IMR-90 (cell line): ENCODE data around the gene TIFAB. TPM values are rescaled to one million over a fixed set of nuclear protein-coding genes. Genes with fewer than 3 reads are reported as not detected.

Experiments used
- ATAC-seq: fragments of 200-7000 bp; cut with Tn5 transposase; 2 replicates; pipeline ENCODE4 v1.9.1; 2020; ENCODE audit warnings: low read depth, mild to moderate bottlenecking, moderate library complexity
- BruUV-seq: library from RNA; stranded (reverse); fragments of 400-500 nt; replicated peaks from 2 replicates; lab custom pipeline; 2021; lab: Mats Ljungman, UMichigan
- CTCF ChIA-PET: fragments of 300-600 bp; formaldehyde crosslinking; extraction: SDS; loops from one replicate; lab custom pipeline; 2021; ENCODE audit warnings: antibody characterized with exemption; lab: Yijun Ruan, JAX
- POLR2A ChIA-PET: fragments of 300-600 bp; sonication (Branson Sonifier 250); formaldehyde crosslinking; loops from one replicate; lab custom pipeline; 2022; ENCODE audit warnings: antibody characterized with exemption; ENCODE audit not compliant: unreplicated experiment; lab: Charles Lee
- DNase-seq: peaks from one replicate; pipeline ENCODE4 v3.0.0; 2013
- H2AFZ ChIP-seq: replicated peaks from 2 replicates; pipeline ENCODE3; 2013; ENCODE audit warnings: low read length, mild to moderate bottlenecking; ENCODE audit not compliant: poor library complexity
- H2AK5ac ChIP-seq: 2 replicates; pipeline ENCODE4 v1.6.1; 2013; ENCODE audit warnings: low read depth, low read length, inconsistent platforms
- H2AK9ac ChIP-seq: replicated peaks from 2 replicates; pipeline ENCODE3; 2013; ENCODE audit warnings: mild to moderate bottlenecking, low read depth, low read length, moderate library complexity; ENCODE audit not compliant: poor library complexity
- H2BK120ac ChIP-seq: 2 replicates; pipeline ENCODE4 v1.6.1; 2013; ENCODE audit warnings: low read depth, low read length, inconsistent platforms
- H2BK15ac ChIP-seq: 3 replicates; pipeline ENCODE4 v1.6.1; 2013; ENCODE audit warnings: low read depth, low read length, inconsistent platforms
- H2BK20ac ChIP-seq: 2 replicates; pipeline ENCODE4 v1.6.1; 2013; ENCODE audit warnings: low read depth, mild to moderate bottlenecking, inconsistent platforms, low read length, moderate library complexity
- H2BK5ac ChIP-seq: 2 replicates; pipeline ENCODE4 v1.6.1; 2013; ENCODE audit warnings: mild to moderate bottlenecking, low read depth, low read length, inconsistent platforms; ENCODE audit not compliant: poor library complexity, severe bottlenecking
- H3K14ac ChIP-seq: replicated peaks from 2 replicates; pipeline ENCODE4 v1.6.1; 2013; ENCODE audit warnings: low read depth, low read length, inconsistent platforms
- H3K18ac ChIP-seq: 2 replicates; pipeline ENCODE4 v1.6.1; 2013; ENCODE audit warnings: low read depth, low read length, control low read depth
- H3K23ac ChIP-seq: 2 replicates; pipeline ENCODE4 v1.6.1; 2013; ENCODE audit warnings: low read depth, low read length, inconsistent platforms
- H3K27ac ChIP-seq: 2 replicates; pipeline ENCODE4 v1.5.1; 2013; ENCODE audit warnings: mild to moderate bottlenecking, control low read depth, low read length; ENCODE audit not compliant: insufficient read depth
- H3K27me3 ChIP-seq: 2 replicates; pipeline ENCODE4 v1.6.1; 2013; ENCODE audit warnings: low read length; ENCODE audit not compliant: control insufficient read depth, insufficient read depth
- H3K36me3 ChIP-seq: 2 replicates; pipeline ENCODE4 v1.6.1; 2013; ENCODE audit warnings: low read length, mixed read lengths; ENCODE audit not compliant: control insufficient read depth, insufficient read depth
- H3K4ac ChIP-seq: 2 replicates; pipeline ENCODE4 v1.6.1; 2013; ENCODE audit warnings: low read depth, low read length, inconsistent platforms
- H3K4me1 ChIP-seq: 2 replicates; pipeline ENCODE4 v1.6.1; 2013; ENCODE audit warnings: low read length, mixed read lengths; ENCODE audit not compliant: control insufficient read depth, insufficient read depth
- H3K4me2 ChIP-seq: 2 replicates; pipeline ENCODE4 v1.6.1; 2013; ENCODE audit warnings: low read depth, mild to moderate bottlenecking, control low read depth, low read length, moderate library complexity
- H3K4me3 ChIP-seq: 2 replicates; pipeline ENCODE4 v1.5.1; 2013; ENCODE audit warnings: low read depth, mild to moderate bottlenecking, control low read depth, low read length, moderate library complexity; ENCODE audit not compliant: insufficient read depth
- H3K56ac ChIP-seq: 2 replicates; pipeline ENCODE4 v1.6.1; 2013; ENCODE audit warnings: low read length, inconsistent platforms; ENCODE audit not compliant: insufficient read depth; ENCODE audit errors: extremely low read depth
- H3K79me1 ChIP-seq, 2 experiments: 2 replicates each; pipeline ENCODE4 v1.6.1; 2013; ENCODE audit warnings: low read length in 2 of 2, inconsistent platforms in 1 of 2, low read depth in 1 of 2
- H3K9ac ChIP-seq: 2 replicates; pipeline ENCODE4 v1.6.1; 2013; ENCODE audit warnings: low read depth, low read length, control low read depth
- H3K9me1 ChIP-seq: 2 replicates; pipeline ENCODE4 v1.6.1; 2013; ENCODE audit warnings: low read length, inconsistent platforms; ENCODE audit not compliant: insufficient read depth
- H3K9me3 ChIP-seq: 2 replicates; pipeline ENCODE4 v1.6.1; 2013; ENCODE audit warnings: low read length; ENCODE audit not compliant: control insufficient read depth, insufficient read depth
- H4K20me1 ChIP-seq: 2 replicates; pipeline ENCODE4 v1.6.1; 2013; ENCODE audit warnings: low read length, inconsistent platforms; ENCODE audit not compliant: insufficient read depth
- H4K5ac ChIP-seq: 2 replicates; pipeline ENCODE4 v1.6.1; 2013; ENCODE audit warnings: mild to moderate bottlenecking, low read depth, low read length, control low read depth
- H4K8ac ChIP-seq, 2 experiments: 2 replicates each; pipeline ENCODE4 v1.6.1; 2013; ENCODE audit warnings: low read depth in 2 of 2, low read length in 2 of 2, control low read depth in 1 of 2, inconsistent platforms in 1 of 2
- H4K91ac ChIP-seq: 2 replicates; pipeline ENCODE4 v1.6.1; 2013; ENCODE audit warnings: low read depth, low read length, inconsistent platforms; ENCODE audit not compliant: insufficient read depth
- BHLHE40 ChIP-seq: fragments of 150-350 bp; IDR thresholded peaks from 2 replicates; pipeline ENCODE4 v1.6.1; 2016; ENCODE audit warnings: mild to moderate bottlenecking, low read depth, low read length
- CEBPB ChIP-seq: IDR thresholded peaks from 2 replicates; pipeline ENCODE4 v1.6.1; 2012; ENCODE audit warnings: low read depth, low read length, improper control_type of control experiment
- CHD1 ChIP-seq: IDR thresholded peaks from 2 replicates; pipeline ENCODE4 v1.6.1; 2012; ENCODE audit warnings: low read depth, low read length, improper control_type of control experiment
- MAFK ChIP-seq: IDR thresholded peaks from 2 replicates; pipeline ENCODE4 v1.6.1; 2012; ENCODE audit warnings: low read depth, low read length, improper control_type of control experiment
- MAZ ChIP-seq: IDR thresholded peaks from 2 replicates; pipeline ENCODE4 v1.6.1; 2012; ENCODE audit warnings: low read depth, mild to moderate bottlenecking, low read length, improper control_type of control experiment, moderate library complexity, borderline replicate concordance
- NFE2L2 ChIP-seq: fragments of 150-350 bp; IDR thresholded peaks from 2 replicates; pipeline ENCODE4 v1.6.1; 2016; ENCODE audit warnings: low read depth, mild to moderate bottlenecking, low read length
- POLR2A ChIP-seq: IDR thresholded peaks from 2 replicates; pipeline ENCODE4 v1.6.1; 2012; ENCODE audit warnings: mild to moderate bottlenecking, low read depth, low read length
- RAD21 ChIP-seq: IDR thresholded peaks from 2 replicates; pipeline ENCODE4 v1.6.1; 2012; ENCODE audit warnings: low read length, improper control_type of control experiment
- RCOR1 ChIP-seq: IDR thresholded peaks from 2 replicates; pipeline ENCODE4 v1.6.1; 2012; ENCODE audit warnings: mild to moderate bottlenecking, low read length, improper control_type of control experiment; ENCODE audit not compliant: insufficient replicate concordance
- RFX5 ChIP-seq: IDR thresholded peaks from 2 replicates; pipeline ENCODE4 v1.8.0; 2012; ENCODE audit warnings: low read depth, mild to moderate bottlenecking, low read length, moderate library complexity
- SMC3 ChIP-seq: fragments of 150-350 bp; IDR thresholded peaks from 2 replicates; pipeline ENCODE4 v1.6.1; 2016; ENCODE audit warnings: low read depth, mild to moderate bottlenecking, antibody characterized with exemption, low read length, moderate library complexity
- USF2 ChIP-seq: fragments of 150-350 bp; IDR thresholded peaks from 2 replicates; pipeline ENCODE4 v1.6.1; 2017; ENCODE audit warnings: mild to moderate bottlenecking, antibody characterized with exemption, low read length, low read depth
- WGBS, 2 experiments: methylation state at CpG; one replicate each; pipeline versions ENCODE4 v1.1.5 to v1.1.7; 2013; ENCODE audit warnings: missing lambda C conversion rate in 2 of 2; ENCODE audit not compliant: insufficient read length in 1 of 2; ENCODE audit errors: extremely low coverage in 2 of 2; 5-methylcytosine and 5-hydroxymethylcytosine counted together
- dilution Hi-C: fragments of 300-500 bp; cut with HindIII; formaldehyde crosslinking; loops from one replicate; pipeline ENCODE4 v1.14.3; 2018; ENCODE audit warnings: low sequenced_read_pairs; ENCODE audit not compliant: unreplicated experiment
- in situ Hi-C: fragments of 300-500 bp; cut with MboI; formaldehyde crosslinking; loops from 3 replicates; pipeline ENCODE4 v1.14.3; 2019; ENCODE audit warnings: low sequenced_read_pairs, inconsistent platforms, mixed read lengths
- intact Hi-C: fragments of 100-400 bp; cut with micrococcal nuclease; formaldehyde crosslinking; loops from 2 replicates; pipeline ENCODE4 v1.10.0; 2022
- polyA plus RNA-seq, 3 experiments: library from polyadenylated mRNA; depleted of rRNA; stranded (reverse); fragments of >200 nt; gene quantifications; 2 replicates each; pipeline ENCODE4 v1.2.3, GENCODE V29; 2012; ENCODE audit warnings: low replicate concordance in 1 of 3
- total RNA-seq: library from RNA; depleted of rRNA; stranded (reverse); fragments of >200 nt; gene quantifications from 2 replicates; pipeline ENCODE4 v1.2.3, GENCODE V29; 2012
- TF ChIP-seq, protein P1 (sequence below): conservative IDR thresholded peaks from 2 replicates; pipeline ENCODE4 v1.5.1; 2012; ENCODE audit warnings: mild to moderate bottlenecking, low read depth, low read length, improper control_type of control experiment

TIFAB gene
- total and polyA plus RNA-seq, 2 of the 4 experiments (the other 2 are of a cell fraction) = not detected

DNA sequence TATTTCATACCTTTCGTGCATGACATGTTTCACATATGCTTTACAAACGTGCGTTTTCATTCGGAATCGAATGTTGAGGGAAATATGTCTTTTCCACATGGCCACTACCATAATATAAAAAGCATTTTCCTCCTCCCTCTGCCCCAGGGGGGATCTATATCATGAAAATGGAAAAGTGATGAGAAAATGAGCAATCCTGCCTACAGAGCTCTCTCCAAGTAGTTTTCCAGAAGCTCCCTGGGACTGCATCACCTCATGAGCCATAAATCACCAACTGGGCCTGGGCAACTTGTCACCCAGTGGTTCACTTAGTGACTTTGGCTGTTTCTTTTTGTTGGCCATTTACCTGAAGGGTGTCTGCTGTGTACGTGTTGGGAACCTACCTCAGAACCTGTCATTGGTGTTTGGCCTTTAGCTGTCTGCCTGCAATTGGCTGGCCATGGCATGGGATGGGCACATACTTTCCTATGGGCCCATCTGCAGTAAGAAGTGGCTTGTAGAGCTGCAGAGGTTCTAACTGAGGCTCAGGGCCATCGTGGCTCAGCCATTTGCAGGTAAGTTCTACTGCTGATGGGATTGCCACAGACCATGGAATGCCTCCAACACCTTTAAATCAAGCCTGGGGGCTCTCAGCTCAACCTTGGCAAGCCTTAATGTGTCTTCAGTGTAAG is 9.5 kb upstream of the TIFAB start (continued):
- no peak for TF ChIP-seq BHLHE40

- Histone ChIP-seq H3K14ac (no peak overlapping the region), H3K4me1 (peaks cover 12% of the 10 kb centered on the region), H2BK15ac (no peak overlapping the region), H3K56ac (no peak overlapping the region), H3K9ac (no peak overlapping the region), H2AK9ac (no peak overlapping the region), H3K9me1 (peaks cover 5% of the 10 kb centered on the region), H4K91ac (no peak overlapping the region), H3K4me2 (no peak overlapping the region), H4K5ac (no peak overlapping the region), H3K18ac (no peak overlapping the region), H3K27me3 (peaks cover 50% of the 10 kb centered on the region), H3K23ac (no peak overlapping the region), H3K4ac (no peak overlapping the region), H2AFZ (no peak overlapping the region), H4K20me1 (no peaks in the 10 kb centered on the region), H2BK20ac (no peak overlapping the region), H3K27ac (no peak overlapping the region), H3K9me3 (no peaks in the 10 kb centered on the region), H2AK5ac (no peak overlapping the region), H3K79me1 (no peaks in the 10 kb centered on the region), H2BK5ac (no peak overlapping the region), H3K4me3 (no peak overlapping the region), H4K8ac (no peak overlapping the region), H2BK120ac (no peak overlapping the region), H3K36me3 (no peaks in the 10 kb centered on the region)
- BruUV-seq = no TSS peak
- 62% methylated on average over 10 of the region's 11 CpGs; no CpG with 5 or more reads in 1 of the 2 experiments for WGBS, 2 experiments
- intact Hi-C loops (no loop called here), in situ Hi-C loops (loop anchor here (10.0 kb wide), 1 partner anchor 374 kb away; the partner anchor contains the start of gene SLC25A48), dilution Hi-C loops (loop anchor here (25.0 kb wide), 1 partner anchor 102 kb away; no protein-coding TSS in a partner anchor)
- DNase-seq = no peak
- ChIA-PET POLR2A (interaction anchor here (0.7 kb wide), 1 partner anchor 100 kb away, joined by 4 read pairs; no protein-coding TSS in a partner anchor), CTCF (interaction anchor here (0.6 to 3.3 kb wide), 6 partner anchors 13 to 106 kb away, joined by 3 to 16 read pairs (median 4); no protein-coding TSS in a partner anchor)
- ATAC-seq = no peak
- TF ChIP-seq MAZ (no peak), CEBPB (no peak), POLR2A (no peak), USF2 (no peak), CHD1 (no peak), MAFK (no peak), SMC3 (no peak), RAD21 (no peak), NFE2L2 (no peak), RCOR1 (no peak), BHLHE40 (no peak), RFX5 (no peak)
- TF ChIP-seq, protein P1, sequence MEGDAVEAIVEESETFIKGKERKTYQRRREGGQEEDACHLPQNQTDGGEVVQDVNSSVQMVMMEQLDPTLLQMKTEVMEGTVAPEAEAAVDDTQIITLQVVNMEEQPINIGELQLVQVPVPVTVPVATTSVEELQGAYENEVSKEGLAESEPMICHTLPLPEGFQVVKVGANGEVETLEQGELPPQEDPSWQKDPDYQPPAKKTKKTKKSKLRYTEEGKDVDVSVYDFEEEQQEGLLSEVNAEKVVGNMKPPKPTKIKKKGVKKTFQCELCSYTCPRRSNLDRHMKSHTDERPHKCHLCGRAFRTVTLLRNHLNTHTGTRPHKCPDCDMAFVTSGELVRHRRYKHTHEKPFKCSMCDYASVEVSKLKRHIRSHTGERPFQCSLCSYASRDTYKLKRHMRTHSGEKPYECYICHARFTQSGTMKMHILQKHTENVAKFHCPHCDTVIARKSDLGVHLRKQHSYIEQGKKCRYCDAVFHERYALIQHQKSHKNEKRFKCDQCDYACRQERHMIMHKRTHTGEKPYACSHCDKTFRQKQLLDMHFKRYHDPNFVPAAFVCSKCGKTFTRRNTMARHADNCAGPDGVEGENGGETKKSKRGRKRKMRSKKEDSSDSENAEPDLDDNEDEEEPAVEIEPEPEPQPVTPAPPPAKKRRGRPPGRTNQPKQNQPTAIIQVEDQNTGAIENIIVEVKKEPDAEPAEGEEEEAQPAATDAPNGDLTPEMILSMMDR = no peak
Measured at GRCh38 chr5:135460246-135461033, 8.3 kb upstream of the TIFAB start.
